GM12878 (cell line): ENCODE data around the gene DCN. TPM values are rescaled to one million over a fixed set of nuclear protein-coding genes. Genes with fewer than 3 reads are reported as not detected.

Experiments
- ATAC-seq: fragments of 200-7000 bp; cut with Tn5 transposase; 3 replicates; pipeline ENCODE4 v1.9.1; 2020; ENCODE audit warnings: mild to moderate bottlenecking, moderate library complexity
- BruUV-seq: library from RNA; stranded (reverse); fragments of 400-500 nt; replicated peaks from 2 replicates; lab custom pipeline; 2021; lab: Mats Ljungman, UMichigan
- CTCF ChIA-PET: fragments of 300-600 bp; sonication (Branson Sonifier 250); formaldehyde crosslinking; extraction: SDS; loops from one replicate; lab custom pipeline; 2021; ENCODE audit warnings: inconsistent platforms; lab: Yijun Ruan, JAX
- POLR2A ChIA-PET: fragments of 350-600 bp; formaldehyde crosslinking; extraction: SDS; loops from one replicate; lab custom pipeline; 2021; ENCODE audit warnings: inconsistent platforms; lab: Charles Lee
- RAD21 ChIA-PET: fragments of 300-600 bp; sonication (Branson Sonifier 250); formaldehyde crosslinking; loops from one replicate; lab custom pipeline; 2023; ENCODE audit warnings: antibody characterized with exemption; ENCODE audit not compliant: unreplicated experiment; lab: Charles Lee
- SMC1A ChIA-PET: fragments of 300-600 bp; sonication (Branson Sonifier 250); formaldehyde crosslinking; loops from one replicate; lab custom pipeline; 2023; ENCODE audit not compliant: unreplicated experiment, uncharacterized antibody; lab: Charles Lee
- DNase-seq: peaks from one replicate; pipeline ENCODE4 v3.0.0-alpha.2; 2011; ENCODE audit warnings: low read depth, low spot score
- FAIRE-seq: peaks from 3 replicates; lab custom pipeline; 2011; peaks lifted over from hg19 to GRCh38; lab: Jason Lieb, UNC
- H2AFZ ChIP-seq: 2 replicates; pipeline ENCODE4 v1.6.0; 2011; ENCODE audit warnings: low read depth, low read length, control low read depth; ENCODE audit not compliant: control insufficient read depth
- H3K27ac ChIP-seq: 2 replicates; pipeline ENCODE4 v1.5.1; 2011; ENCODE audit warnings: control low read depth; ENCODE audit not compliant: control insufficient read depth, insufficient read depth
- H3K27me3 ChIP-seq, 2 experiments: replicated peaks in 1 of 2; 2 replicates each; pipeline versions ENCODE4 v1.6.0 to v1.6.1; 2011; ENCODE audit warnings: low read length in 1 of 2; ENCODE audit not compliant: control insufficient read depth in 2 of 2, insufficient read depth in 2 of 2
- H3K36me3 ChIP-seq, 2 experiments: 2 replicates each; pipeline ENCODE4 v1.5.1; 2011; ENCODE audit warnings: low read length in 1 of 2; ENCODE audit not compliant: control insufficient read depth in 2 of 2, insufficient read depth in 2 of 2
- H3K4me1 ChIP-seq: 2 replicates; pipeline ENCODE4 v1.6.1; 2011; ENCODE audit warnings: mild to moderate bottlenecking, low read length, moderate library complexity, mixed read lengths; ENCODE audit not compliant: control insufficient read depth, insufficient read depth
- H3K4me2 ChIP-seq: 2 replicates; pipeline ENCODE4 v1.6.0; 2011; ENCODE audit warnings: control low read depth; ENCODE audit not compliant: control insufficient read depth, insufficient read depth
- H3K4me3 ChIP-seq: fragments of 200-600 bp; sonication (generic); 2 replicates; pipeline ENCODE4 v1.5.1; 2016
- H3K79me2 ChIP-seq: 2 replicates; pipeline ENCODE4 v1.6.0; 2011; ENCODE audit warnings: low read length; ENCODE audit not compliant: control insufficient read depth, insufficient read depth
- H3K9ac ChIP-seq: 2 replicates; pipeline ENCODE4 v1.8.0; 2011; ENCODE audit warnings: low read length, control low read depth, mixed read lengths; ENCODE audit not compliant: control insufficient read depth, insufficient read depth
- H3K9me3 ChIP-seq: replicated peaks from 3 replicates; pipeline ENCODE4 v1.5.1; 2011; ENCODE audit warnings: mild to moderate bottlenecking, low read length; ENCODE audit not compliant: control insufficient read depth, insufficient read depth
- H4K20me1 ChIP-seq: 2 replicates; pipeline ENCODE4 v1.6.0; 2011; ENCODE audit not compliant: control insufficient read depth, insufficient read depth
- ATF7 ChIP-seq: fragments of 450-650 bp; IDR thresholded peaks from 2 replicates; pipeline ENCODE4 v1.6.1; 2016; ENCODE audit warnings: low read depth, mild to moderate bottlenecking
- CBX5 ChIP-seq: sonication (generic); IDR thresholded peaks from 2 replicates; pipeline ENCODE4 v1.6.1; 2016; ENCODE audit warnings: low read depth, moderate library complexity, mild to moderate bottlenecking, inconsistent platforms
- CTCF ChIP-seq, 3 experiments: IDR thresholded peaks in 2 of 3; conservative IDR thresholded peaks in 1 of 3; 2 replicates each; pipeline ENCODE4 v1.5.1; 2011; ENCODE audit warnings: low read depth in 3 of 3, low read length in 3 of 3, mild to moderate bottlenecking in 3 of 3, control low read depth in 2 of 3, moderate library complexity in 2 of 3, inconsistent platforms in 1 of 3, mixed read lengths in 1 of 3; ENCODE audit not compliant: control insufficient read depth in 2 of 3, insufficient read depth in 1 of 3; ENCODE audit errors: extremely low read depth in 1 of 3
- HDAC6 ChIP-seq: fragments of 200-600 bp; sonication (generic); IDR thresholded peaks from one replicate; pipeline ENCODE4 v1.8.0; 2017; ENCODE audit warnings: antibody characterized with exemption; ENCODE audit not compliant: unreplicated experiment
- MTA3 ChIP-seq: IDR thresholded peaks from 2 replicates; pipeline ENCODE4 v1.6.1; 2012; ENCODE audit warnings: low read length, inconsistent platforms, borderline replicate concordance
- PAX5 ChIP-seq: IDR thresholded peaks from 2 replicates; pipeline ENCODE4 v1.6.1; 2011; ENCODE audit warnings: low read depth, low read length, borderline replicate concordance
- RAD21 ChIP-seq: IDR thresholded peaks from 2 replicates; pipeline ENCODE4 v1.6.1; 2011; ENCODE audit warnings: mild to moderate bottlenecking, low read depth, low read length, moderate library complexity; ENCODE audit not compliant: insufficient read depth
- SMC3 ChIP-seq: IDR thresholded peaks from 2 replicates; pipeline ENCODE4 v1.6.1; 2011; ENCODE audit warnings: low read length, improper control_type of control experiment, borderline replicate concordance
- SRF ChIP-seq, 2 experiments: IDR thresholded peaks; 2 replicates each; pipeline ENCODE4 v1.6.1; 2011; ENCODE audit warnings: low read depth in 2 of 2, low read length in 2 of 2, mild to moderate bottlenecking in 1 of 2, moderate library complexity in 1 of 2
- WRNIP1 ChIP-seq: IDR thresholded peaks from 2 replicates; pipeline ENCODE4 v1.6.1; 2011; ENCODE audit warnings: low read depth, low read length, improper control_type of control experiment, borderline replicate concordance
- YY1 ChIP-seq: IDR thresholded peaks from 2 replicates; pipeline ENCODE4 v1.6.1; 2011; ENCODE audit warnings: low read depth, mild to moderate bottlenecking, low read length
- WGBS: methylation state at CpG from one replicate; pipeline ENCODE4 v1.1.6; 2016; ENCODE audit warnings: low lambda C conversion rate; ENCODE audit not compliant: insufficient replicate concordance, insufficient coverage; ENCODE audit errors: missing lambda C conversion rate; 5-methylcytosine and 5-hydroxymethylcytosine counted together
- in situ Hi-C: fragments of 300-500 bp; cut with MboI; formaldehyde crosslinking; loops from 9 replicates; pipeline ENCODE4 v1.14.3; 2018; ENCODE audit warnings: mixed read lengths
- intact Hi-C: fragments of 100-400 bp; cut with micrococcal nuclease; formaldehyde crosslinking; loops from one replicate; pipeline ENCODE4 v1.14.2; 2022; ENCODE audit not compliant: unreplicated experiment
- polyA plus RNA-seq, 11 experiments: library from polyadenylated mRNA; depleted of rRNA in 4 of 11; unstranded in 6 of 11; stranded (reverse) in 5 of 11; fragments of >200 nt; fragmentation: Nextera tagmentation in 4 of 11; fragmentation: Illumina TruSeq in 1 of 11; extraction: Ambion mirVana in 4 of 11; extraction: Trizol in 1 of 11; gene quantifications; 1 replicate in 1 of 11; 2 replicates in 10 of 11; pipeline versions ENCODE4 v1.2.1 to v1.2.3, GENCODE V29; 2011 to 2016; ENCODE audit warnings: inconsistent platforms in 2 of 11, missing spikeins in 2 of 11, low read depth in 1 of 11
- total RNA-seq, 4 experiments: library from RNA; depleted of rRNA in 3 of 4; stranded (reverse); fragments of >200 nt in 3 of 4; fragmentation: Illumina TruSeq in 1 of 4; extraction: Trizol in 1 of 4; gene quantifications; 2 replicates each; pipeline versions ENCODE4 v1.2.1 to v1.2.3, GENCODE V29; 2013 to 2021
- TF ChIP-seq, protein P1 (sequence below): IDR thresholded peaks from 2 replicates; pipeline ENCODE4 v1.6.1; 2011; ENCODE audit warnings: borderline replicate concordance, low read depth, mild to moderate bottlenecking, moderate library complexity, low read length; ENCODE audit not compliant: insufficient read depth, poor library complexity, severe bottlenecking

The DCN gene
- total and polyA plus RNA-seq, 10 of the 15 experiments (the other 5 are each of a cell fraction or from before 2014, with no cell fraction given) = 0.07 to 2.1 (median 0.75) TPM; not detected in 6

DNA sequence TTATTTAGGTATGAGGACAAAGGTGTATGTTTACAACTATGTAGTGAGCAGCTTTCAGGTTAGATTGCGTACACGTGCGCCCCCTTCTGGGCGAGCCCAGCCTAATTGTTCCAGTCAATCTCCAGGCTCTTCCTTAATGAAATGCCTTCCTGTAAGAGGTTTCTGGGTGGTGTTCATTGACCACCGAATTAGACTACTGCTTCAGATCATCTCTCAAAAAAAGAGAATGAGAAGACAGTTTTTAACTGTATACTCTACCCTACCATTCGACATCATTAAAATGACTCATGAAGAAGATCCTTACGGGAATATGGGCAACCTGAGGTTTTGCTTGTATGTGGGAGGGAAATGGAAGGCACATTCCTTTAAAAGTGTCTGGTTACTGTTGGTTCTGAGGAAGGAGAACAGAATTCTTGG lies 73.5 kb downstream of the DCN start:
- no peaks in the 10 kb centered on the region for H3K9me3 ChIP-seq
- H3K9ac ChIP-seq = no peak overlapping the region
- no peaks in the 10 kb centered on the region for H3K4me1 ChIP-seq
- no peak overlapping the region for H3K4me3 ChIP-seq
- H4K20me1 ChIP-seq = no peaks in the 10 kb centered on the region
- POLR2A ChIA-PET = no interaction called here
- FAIRE-seq = no peak
- no peak overlapping the region for H3K4me2 ChIP-seq
- RAD21 ChIA-PET = interaction anchor here (0.8 to 6.4 kb wide), 8 partner anchors 10 to 219 kb away, joined by 3 to 29 read pairs (median 4); no protein-coding TSS in a partner anchor
- no peak overlapping the region for H2AFZ ChIP-seq
- no peaks in the 10 kb centered on the region for H3K27me3 ChIP-seq
- no peak for TF ChIP-seq HDAC6
- peak; percentile 67 to 77 (median 74) for TF ChIP-seq CTCF (IDR thresholded peaks at IDR 0.05 in 2 of 3, conservative IDR thresholded peaks at IDR 0.05 in 1 of 3; ENCODE audit: control insufficient read depth in 2 of 3, extremely low read depth in 1 of 3, insufficient read depth in 1 of 3, low read depth in 3 of 3, low read length in 3 of 3)
- no peak for TF ChIP-seq WRNIP1
- TF ChIP-seq RAD21 = peak; percentile 65
- TF ChIP-seq CBX5 = no peak
- TF ChIP-seq, protein P1, sequence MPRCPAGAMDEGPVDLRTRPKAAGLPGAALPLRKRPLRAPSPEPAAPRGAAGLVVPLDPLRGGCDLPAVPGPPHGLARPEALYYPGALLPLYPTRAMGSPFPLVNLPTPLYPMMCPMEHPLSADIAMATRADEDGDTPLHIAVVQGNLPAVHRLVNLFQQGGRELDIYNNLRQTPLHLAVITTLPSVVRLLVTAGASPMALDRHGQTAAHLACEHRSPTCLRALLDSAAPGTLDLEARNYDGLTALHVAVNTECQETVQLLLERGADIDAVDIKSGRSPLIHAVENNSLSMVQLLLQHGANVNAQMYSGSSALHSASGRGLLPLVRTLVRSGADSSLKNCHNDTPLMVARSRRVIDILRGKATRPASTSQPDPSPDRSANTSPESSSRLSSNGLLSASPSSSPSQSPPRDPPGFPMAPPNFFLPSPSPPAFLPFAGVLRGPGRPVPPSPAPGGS = no peak
- TF ChIP-seq SRF (IDR thresholded peaks at IDR 0.05; ENCODE audit: low read depth in 2 of 2, low read length in 2 of 2) = no peak
- TF ChIP-seq PAX5 = no peak
- TF ChIP-seq ATF7 = no peak
- peak; percentile 84 for TF ChIP-seq SMC3
- TF ChIP-seq MTA3 = no peak
- 0 out of 2 replicates have a peak, but pooled peaks have one; percentile 18 for TF ChIP-seq YY1
- TF ChIP-seq, all 136 proteins: peak for 4
- peak; percentile 15 for DNase-seq
- SMC1A ChIA-PET = interaction anchor here (0.7 to 3.9 kb wide), 23 partner anchors 9 to 169 kb away, joined by 3 to 23 read pairs (median 4); no protein-coding TSS in a partner anchor
- Histone ChIP-seq H3K79me2 (no peaks in the 10 kb centered on the region), H3K36me3 (no peaks in the 10 kb centered on the region), H3K27ac (no peak overlapping the region)
- intact Hi-C loops (loop anchor here (1.0 kb wide), 1 partner anchor 131 kb away; no protein-coding TSS in a partner anchor), in situ Hi-C loops (loop anchor here (5.0 kb wide), 1 partner anchor 127 kb away; no protein-coding TSS in a partner anchor)
- CTCF ChIA-PET = interaction anchor here (0.6 to 6.3 kb wide), 41 partner anchors 9 to 585 kb away, joined by 3 to 88 read pairs (median 5); no protein-coding TSS in a partner anchor
- no TSS peak for BruUV-seq
- peak; percentile 90 for ATAC-seq
- WGBS = 5% methylated on average over 7 of the region's 7 CpGs
